Spleen (tissue), 11 donors: Measurements from ENCODE around the gene HSPA2. TPM values are rescaled to one million over a fixed set of nuclear protein-coding genes. Genes with fewer than 3 reads are reported as not detected.
A peak's percentile ranks its signal among the peaks of the same experiment; 100 is the strongest.

Experiments used
- DNase-seq: peaks from one replicate; pipeline ENCODE4 v3.0.0-alpha.2; 2020
- H3K27ac ChIP-seq, 8 donors: fragments of 200-600 bp; sonication (generic) in 7 of 8; 1 replicate in 4 of 8; 2 replicates in 4 of 8; pipeline versions ENCODE4 v1.5.0 to v1.8.0; 2016 to 2021; ENCODE audit warnings: inconsistent platforms in 4 of 8, mild to moderate bottlenecking in 4 of 8, moderate library complexity in 1 of 8
- H3K27me3 ChIP-seq, 7 donors: fragments of 200-600 bp; sonication (generic) in 6 of 7; replicated peaks in 1 of 7; 1 replicate in 4 of 7; 2 replicates in 3 of 7; pipeline versions ENCODE4 v1.5.0 to v1.8.0; 2016 to 2021; ENCODE audit warnings: inconsistent platforms in 3 of 7, mild to moderate bottlenecking in 1 of 7
- H3K36me3 ChIP-seq, 6 donors: fragments of 200-600 bp; sonication (generic) in 5 of 6; 1 replicate in 4 of 6; 2 replicates in 2 of 6; pipeline versions ENCODE4 v1.5.0 to v1.8.0; 2016 to 2021; ENCODE audit warnings: inconsistent platforms in 2 of 6
- H3K4me1 ChIP-seq, 6 donors: fragments of 200-600 bp; sonication (generic) in 5 of 6; 1 replicate in 3 of 6; 2 replicates in 3 of 6; pipeline versions ENCODE4 v1.5.0 to v1.8.0; 2016 to 2021; ENCODE audit warnings: inconsistent platforms in 3 of 6
- H3K4me3 ChIP-seq, 8 donors: fragments of 200-600 bp; sonication (generic) in 7 of 8; 1 replicate in 4 of 8; 2 replicates in 4 of 8; pipeline versions ENCODE4 v1.5.0 to v1.8.0; 2016 to 2021; ENCODE audit warnings: inconsistent platforms in 4 of 8, mild to moderate bottlenecking in 4 of 8, moderate library complexity in 2 of 8
- H3K9me3 ChIP-seq, 8 donors: fragments of 200-600 bp; sonication (generic) in 7 of 8; 1 replicate in 4 of 8; 2 replicates in 4 of 8; pipeline versions ENCODE4 v1.5.0 to v1.8.0; 2016 to 2021; ENCODE audit warnings: inconsistent platforms in 4 of 8
- CTCF ChIP-seq, 11 experiments: fragments of 200-600 bp in 7 of 11; fragments of 450-650 bp in 4 of 11; sonication (generic) in 4 of 11; IDR thresholded peaks in 8 of 11; conservative IDR thresholded peaks in 3 of 11; 1 replicate in 7 of 11; 2 replicates in 4 of 11; pipeline versions ENCODE4 v1.4.0 to v1.8.0; 2016 to 2021; ENCODE audit warnings: antibody characterized with exemption in 11 of 11, inconsistent platforms in 4 of 11, mild to moderate bottlenecking in 1 of 11
- POLR2A ChIP-seq, 3 donors: fragments of 450-650 bp; IDR thresholded peaks; one replicate each; pipeline ENCODE4 v1.5.1; 2017; ENCODE audit warnings: antibody characterized with exemption in 3 of 3, mild to moderate bottlenecking in 1 of 3
- POLR2AphosphoS5 ChIP-seq, 3 donors: sonication (generic); formaldehyde crosslinking; IDR thresholded peaks; one replicate each; pipeline ENCODE4 v1.5.1; 2017; ENCODE audit warnings: antibody characterized with exemption in 3 of 3
- WGBS, 5 donors: extraction: QIAGEN DNeasy Blood & Tissue Kit in 3 of 5; methylation state at CpG; one replicate each; pipeline versions ENCODE4 v1.1.5 to v1.1.7; 2013 to 2018; 5-methylcytosine and 5-hydroxymethylcytosine counted together
- intact Hi-C: fragments of 100-400 bp; cut with DNase I; formaldehyde crosslinking; loops from one replicate; pipeline ENCODE4 v1.15.0; 2023; ENCODE audit warnings: low total_unique reads
- polyA plus RNA-seq, 3 donors: library from polyadenylated mRNA; stranded (reverse); fragments of 200-250 nt; gene quantifications; one replicate each; pipeline ENCODE4 v1.2.1, GENCODE V29; 2013
- total RNA-seq, 7 donors: library from RNA; depleted of rRNA in 3 of 7; stranded (reverse); fragments of >200 nt in 3 of 7; fragmentation: NEBNext Ultra II Directional in 4 of 7; extraction: Animal tissue kit (Norgen Biotek cat#: 25700) in 4 of 7; gene quantifications; one replicate each; pipeline versions ENCODE4 v1.1.0 to v1.2.1, GENCODE V29; 2016 to 2021
- donor health status: healthy with polysubstance abuse.
- donor health status: DM: no; HTN: no; CAD: no; lungs with moderate emphysema.
- donor health status: DM: no; HTN: no; CAD: no.
- donor health status: Bipolar disorder and iron deficiency.
- donor health status: healthy.
- donor health status: DM: no; HTN: no; CAD: no.
- donor health status: DM: yes; HTN: yes; CAD: no.

The HSPA2 gene
- total and polyA plus RNA-seq, 10 donors = 3.9 to 53.8 (median 23.6) TPM

DNA sequence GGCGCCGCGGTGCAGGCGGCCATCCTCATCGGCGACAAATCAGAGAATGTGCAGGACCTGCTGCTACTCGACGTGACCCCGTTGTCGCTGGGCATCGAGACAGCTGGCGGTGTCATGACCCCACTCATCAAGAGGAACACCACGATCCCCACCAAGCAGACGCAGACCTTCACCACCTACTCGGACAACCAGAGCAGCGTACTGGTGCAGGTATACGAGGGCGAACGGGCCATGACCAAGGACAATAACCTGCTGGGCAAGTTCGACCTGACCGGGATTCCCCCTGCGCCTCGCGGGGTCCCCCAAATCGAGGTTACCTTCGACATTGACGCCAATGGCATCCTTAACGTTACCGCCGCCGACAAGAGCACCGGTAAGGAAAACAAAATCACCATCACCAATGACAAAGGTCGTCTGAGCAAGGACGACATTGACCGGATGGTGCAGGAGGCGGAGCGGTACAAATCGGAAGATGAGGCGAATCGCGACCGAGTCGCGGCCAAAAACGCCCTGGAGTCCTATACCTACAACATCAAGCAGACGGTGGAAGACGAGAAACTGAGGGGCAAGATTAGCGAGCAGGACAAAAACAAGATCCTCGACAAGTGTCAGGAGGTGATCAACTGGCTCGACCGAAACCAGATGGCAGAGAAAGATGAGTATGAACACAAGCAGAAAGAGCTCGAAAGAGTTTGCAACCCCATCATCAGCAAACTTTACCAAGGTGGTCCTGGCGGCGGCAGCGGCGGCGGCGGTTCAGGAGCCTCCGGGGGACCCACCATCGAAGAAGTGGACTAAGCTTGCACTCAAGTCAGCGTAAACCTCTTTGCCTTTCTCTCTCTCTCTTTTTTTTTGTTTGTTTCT, 1.7 kb downstream of the HSPA2 start:
- peak overlapping the region in 1 of 8 donors; percentile 84 for H3K27ac ChIP-seq
- WGBS, 5 donors = 11 to 22% (median 11%) methylated on average over 49 to 61 of the region's 61 CpGs
- H3K27me3 ChIP-seq = peaks cover 0 to 35% (median 13%) of the 10 kb centered on the region in 7 donors
- peak; percentile 76 for DNase-seq
- intact Hi-C loops = loop anchor here (10.0 kb wide), 1 partner anchor 83 kb away; no protein-coding TSS in a partner anchor
- no peaks in the 10 kb centered on the region for H3K36me3 ChIP-seq
- peaks cover 0 to 14% (median 7%) of the 10 kb centered on the region in 8 donors for H3K9me3 ChIP-seq
- peak overlapping the region; percentile 13 to 89 (median 68) for H3K4me3 ChIP-seq
- TF ChIP-seq POLR2A (IDR thresholded peaks at IDR 0.05) (no peak), POLR2AphosphoS5 (IDR thresholded peaks at IDR 0.05) (peak in 2 of 3 donors; percentile 20 to 21)
- H3K4me1 ChIP-seq = peaks cover 6 to 42% (median 28%) of the 10 kb centered on the region in 6 donors

GRCh38 chr14:64542836-64543201, 2.3 kb downstream of the HSPA2 start:
- WGBS, 5 donors = 51 to 67% (median 58%) methylated on average over 4 of the region's 4 CpGs
- intact Hi-C loops = loop anchor here (10.0 kb wide), 1 partner anchor 82 kb away; no protein-coding TSS in a partner anchor

GRCh38 chr14:64544607-64545312, 4.2 kb downstream of the HSPA2 start:
- intact Hi-C loops = loop anchor here (10.0 kb wide), 1 partner anchor 80 kb away; no protein-coding TSS in a partner anchor
- Histone ChIP-seq H3K9me3 (peaks cover 0 to 14% (median 7%) of the 10 kb centered on the region in 8 donors), H3K4me3 (peak overlapping the region in 3 of 8 donors; percentile 73 to 89 (median 78)), H3K27ac (no peak overlapping the region), H3K4me1 (peaks cover 7 to 38% (median 25%) of the 10 kb centered on the region in 6 donors), H3K27me3 (peaks cover 0 to 55% (median 22%) of the 10 kb centered on the region in 7 donors), H3K36me3 (no peaks in the 10 kb centered on the region)
- DNase-seq = no peak
- WGBS, 5 donors = 67 to 85% (median 72%) methylated on average over 4 to 5 of the region's 5 CpGs
- TF ChIP-seq POLR2A (IDR thresholded peaks at IDR 0.05) (no peak), CTCF (IDR thresholded peaks at IDR 0.05 in 8 of 11, conservative IDR thresholded peaks at IDR 0.05 in 3 of 11) (no peak), POLR2AphosphoS5 (IDR thresholded peaks at IDR 0.05) (no peak)

More at GRCh38 chr14:64542836-64543201, 2.3 kb downstream of the HSPA2 start:
- Histone ChIP-seq H3K36me3 (no peaks in the 10 kb centered on the region), H3K9me3 (peaks cover 0 to 14% (median 7%) of the 10 kb centered on the region in 8 donors), H3K4me1 (peaks cover 6 to 42% (median 28%) of the 10 kb centered on the region in 6 donors), H3K4me3 (peak overlapping the region in 6 of 8 donors; percentile 24 to 89 (median 68)), H3K27me3 (peaks cover 0 to 41% (median 13%) of the 10 kb centered on the region in 7 donors), H3K27ac (no peak overlapping the region)
- TF ChIP-seq CTCF (IDR thresholded peaks at IDR 0.05 in 8 of 11, conservative IDR thresholded peaks at IDR 0.05 in 3 of 11) = no peak
- TF ChIP-seq POLR2A (IDR thresholded peaks at IDR 0.05) = no peak
- no peak for TF ChIP-seq POLR2AphosphoS5 (IDR thresholded peaks at IDR 0.05)
- DNase-seq = no peak

GRCh38 chr14:64549016-64549415, 8.5 kb downstream of the HSPA2 start:
- Histone ChIP-seq H3K27me3 (peaks cover 0 to 36% (median 11%) of the 10 kb centered on the region in 7 donors), H3K27ac (no peak overlapping the region), H3K36me3 (no peaks in the 10 kb centered on the region), H3K4me3 (no peak overlapping the region), H3K4me1 (peaks cover 10 to 19% (median 17%) of the 10 kb centered on the region in 6 donors), H3K9me3 (no peaks in the 10 kb centered on the region)
- no peak for TF ChIP-seq POLR2A (IDR thresholded peaks at IDR 0.05)
- no peak for TF ChIP-seq POLR2AphosphoS5 (IDR thresholded peaks at IDR 0.05)
- TF ChIP-seq CTCF (IDR thresholded peaks at IDR 0.05 in 8 of 11, conservative IDR thresholded peaks at IDR 0.05 in 3 of 11) = no peak
- intact Hi-C loops = loop anchor here (10.0 kb wide), 1 partner anchor 76 kb away; no protein-coding TSS in a partner anchor
- WGBS, 5 donors = 80 to 95% (median 90%) methylated on average over 1 of the region's 1 CpG
- no peak for DNase-seq
